Pancreas (tissue), 10 donors: ENCODE results near the gene SEMA4G. TPM values are rescaled to one million over a fixed set of nuclear protein-coding genes. Genes with fewer than 3 reads are reported as not detected.

ENCODE experiments used
- ATAC-seq, 4 donors: fragments of 200-7000 bp; cut with Tn5 transposase; one replicate each; pipeline versions ENCODE4 v1.8.0 to v1.9.1; 2020; ENCODE audit warnings: mild to moderate bottlenecking in 4 of 4, moderate library complexity in 4 of 4
- DNase-seq, 6 donors: peaks; one replicate each; pipeline ENCODE4 v3.0.0-alpha.2; 2020
- FAIRE-seq: peaks from 2 replicates; lab custom pipeline; 2012; peaks lifted over from hg19 to GRCh38; lab: Jason Lieb, UNC
- H3K27ac ChIP-seq, 4 donors: fragments of 200-600 bp; sonication (generic); 1 replicate in 3 of 4; 2 replicates in 1 of 4; pipeline versions ENCODE4 v1.5.0 to v1.8.0; 2020
- H3K27me3 ChIP-seq, 4 donors: fragments of 200-600 bp; one replicate each; pipeline ENCODE4 v1.8.0; 2021
- H3K36me3 ChIP-seq, 3 donors: fragments of 200-600 bp; sonication (generic) in 1 of 3; one replicate each; pipeline versions ENCODE4 v1.5.0 to v1.8.0; 2020 to 2021
- H3K4me1 ChIP-seq, 3 donors: fragments of 200-600 bp; one replicate each; pipeline ENCODE4 v1.8.0; 2021
- H3K4me3 ChIP-seq, 4 donors: fragments of 200-600 bp; sonication (generic) in 2 of 4; one replicate each; pipeline versions ENCODE4 v1.5.0 to v1.8.0; 2020 to 2021
- H3K9me3 ChIP-seq, 4 donors: fragments of 200-600 bp; one replicate each; pipeline ENCODE4 v1.8.0; 2021
- WGBS, 2 donors: extraction: QIAGEN DNeasy Blood & Tissue Kit; methylation state at CpG; one replicate each; pipeline ENCODE4 v1.1.7; 2013; 5-methylcytosine and 5-hydroxymethylcytosine counted together
- intact Hi-C, 3 donors: fragments of 100-400 bp; cut with DNase I; formaldehyde crosslinking; loops; one replicate each; pipeline versions ENCODE4 v1.11.1 to v1.14.2; 2022
- polyA plus RNA-seq, 2 donors: library from polyadenylated mRNA; stranded (reverse); fragments of 200-250 nt; gene quantifications; one replicate each; pipeline ENCODE4 v1.2.3, GENCODE V29; 2013
- total RNA-seq, 6 donors: library from RNA; stranded (reverse); fragmentation: NEBNext Ultra II Directional in 4 of 6; extraction: Animal tissue kit (Norgen Biotek cat#: 25700) in 4 of 6; gene quantifications; one replicate each; pipeline versions ENCODE4 v1.2.1 to v1.2.4, GENCODE V29; 2021 to 2023
- TF ChIP-seq, protein P1 (sequence below), 4 donors: fragments of 200-600 bp; sonication (generic) in 3 of 4; IDR thresholded peaks; one replicate each; pipeline versions ENCODE4 v1.5.0 to v1.8.0; 2021; ENCODE audit warnings: antibody characterized with exemption in 4 of 4
- donor health status: healthy with polysubstance abuse.
- donor health status: DM: no; HTN: no; CAD: no; lungs with moderate emphysema.
- donor health status: DM: no; HTN: no; CAD: no.
- donor health status: control.
- donor health status: control.
- donor health status: Bipolar disorder and iron deficiency.
- donor health status: DM: yes; HTN: yes; CAD: no.
- donor health status: DM: no; HTN: no; CAD: no.
- donor health status: DM: no; HTN: no; CAD: no.
- donor health status: DM: yes; HTN: yes; CAD: no.

Gene SEMA4G
- total and polyA plus RNA-seq, 8 donors: 8.7 to 36.4 (median 15.3) TPM

DNA sequence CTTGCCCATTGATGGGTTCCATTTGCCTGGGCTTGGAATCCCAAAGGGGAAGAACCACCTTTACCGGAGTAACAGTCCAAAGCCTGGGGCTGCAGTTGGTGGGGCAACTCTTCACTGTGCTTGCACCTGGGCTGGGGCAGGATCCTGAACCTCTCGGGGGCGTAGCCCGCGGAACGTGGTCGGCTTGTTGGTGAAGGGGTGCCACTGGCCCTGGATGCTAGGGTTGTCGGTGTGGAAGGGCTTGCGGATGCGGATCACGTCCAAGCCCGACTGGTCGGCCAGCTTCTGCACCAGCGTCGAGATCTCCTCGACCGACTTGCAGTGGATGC, 17.3 kb downstream of the SEMA4G start:
- Histone ChIP-seq H3K9me3 (no peaks in the 10 kb centered on the region), H3K36me3 (peaks cover 0 to 3% (median 0%) of the 10 kb centered on the region in 3 donors), H3K4me3 (peak overlapping the region; percentile 74 to 96 (median 84)), H3K4me1 (peaks cover 7 to 27% (median 14%) of the 10 kb centered on the region in 3 donors), H3K27ac (peak overlapping the region in 1 of 4 donors; percentile 62), H3K27me3 (no peaks in the 10 kb centered on the region)
- intact Hi-C loops: no loop called here
- WGBS, 2 donors: 5 to 6% methylated on average over 17 of the region's 17 CpGs
- ATAC-seq: peak in 2 of 4 donors; percentile 3 to 19
- FAIRE-seq: no peak
- TF ChIP-seq, protein P1, sequence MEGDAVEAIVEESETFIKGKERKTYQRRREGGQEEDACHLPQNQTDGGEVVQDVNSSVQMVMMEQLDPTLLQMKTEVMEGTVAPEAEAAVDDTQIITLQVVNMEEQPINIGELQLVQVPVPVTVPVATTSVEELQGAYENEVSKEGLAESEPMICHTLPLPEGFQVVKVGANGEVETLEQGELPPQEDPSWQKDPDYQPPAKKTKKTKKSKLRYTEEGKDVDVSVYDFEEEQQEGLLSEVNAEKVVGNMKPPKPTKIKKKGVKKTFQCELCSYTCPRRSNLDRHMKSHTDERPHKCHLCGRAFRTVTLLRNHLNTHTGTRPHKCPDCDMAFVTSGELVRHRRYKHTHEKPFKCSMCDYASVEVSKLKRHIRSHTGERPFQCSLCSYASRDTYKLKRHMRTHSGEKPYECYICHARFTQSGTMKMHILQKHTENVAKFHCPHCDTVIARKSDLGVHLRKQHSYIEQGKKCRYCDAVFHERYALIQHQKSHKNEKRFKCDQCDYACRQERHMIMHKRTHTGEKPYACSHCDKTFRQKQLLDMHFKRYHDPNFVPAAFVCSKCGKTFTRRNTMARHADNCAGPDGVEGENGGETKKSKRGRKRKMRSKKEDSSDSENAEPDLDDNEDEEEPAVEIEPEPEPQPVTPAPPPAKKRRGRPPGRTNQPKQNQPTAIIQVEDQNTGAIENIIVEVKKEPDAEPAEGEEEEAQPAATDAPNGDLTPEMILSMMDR (IDR thresholded peaks at IDR 0.05): no peak
- DNase-seq: no peak

- TF ChIP-seq, protein P1 (IDR thresholded peaks at IDR 0.05): no peak
- intact Hi-C loops: no loop called here
- peak within 1 kb of the TSS; percentile 74 to 96 (median 84) for H3K4me3 ChIP-seq
- H3K27me3 ChIP-seq: no peaks in the 10 kb centered on the region
- no peaks in the 10 kb centered on the region for H3K9me3 ChIP-seq
- peaks cover 7 to 27% (median 14%) of the 10 kb centered on the region in 3 donors for H3K4me1 ChIP-seq
- peaks cover 0 to 3% (median 0%) of the 10 kb centered on the region in 3 donors for H3K36me3 ChIP-seq
- WGBS, 2 donors: 1% methylated on average over 72 to 75 of the region's 75 CpGs
- FAIRE-seq (no peak), ATAC-seq (peak; percentile 87 to 96 (median 94)), DNase-seq (peak; percentile 76 to 92 (median 86))
- peak within 1 kb of the TSS; percentile 35 to 72 (median 66) for H3K27ac ChIP-seq
These were observed 17.8 kb downstream of the SEMA4G start, which contains the start of the genes MRPL43 and TWNK for GRCh38 chr10:100986952-100987684. Gene MRPL43, minus strand, starts transcription at chr10:100987497. Its CDS starts 54 bp downstream, at chr10:100987443. Gene TWNK, plus strand, starts transcription at chr10:100987543. Its CDS starts 668 bp downstream, at chr10:100988211.

- H3K36me3 ChIP-seq: peaks cover 0 to 3% (median 0%) of the 10 kb centered on the region in 3 donors
- H3K4me1 ChIP-seq: peaks cover 7 to 27% (median 14%) of the 10 kb centered on the region in 3 donors
- H3K4me3 ChIP-seq: peak overlapping the region; percentile 74 to 96 (median 84)
- FAIRE-seq (no peak), DNase-seq (no peak), ATAC-seq (no peak)
- TF ChIP-seq, protein P1 (IDR thresholded peaks at IDR 0.05): no peak
- peak overlapping the region in 2 of 4 donors; percentile 35 to 70 for H3K27ac ChIP-seq
- H3K27me3 ChIP-seq: no peaks in the 10 kb centered on the region
- no peaks in the 10 kb centered on the region for H3K9me3 ChIP-seq
- WGBS, 2 donors: 2 to 4% methylated on average over 15 of the region's 15 CpGs
- intact Hi-C loops: no loop called here
These were observed 18.4 kb downstream of the SEMA4G start for GRCh38 chr10:100987685-100988049.

GRCh38 chr10:100988166-100988565, 18.9 kb downstream of the SEMA4G start:
- Histone ChIP-seq H3K27ac (no peak overlapping the region), H3K36me3 (peaks cover 0 to 3% (median 0%) of the 10 kb centered on the region in 3 donors)
- peak in 2 of 6 donors; percentile 31 to 37 for DNase-seq

More at GRCh38 chr10:100988166-100988565, 18.9 kb downstream of the SEMA4G start:
- intact Hi-C loops: no loop called here
- Histone ChIP-seq H3K4me1 (peaks cover 7 to 27% (median 14%) of the 10 kb centered on the region in 3 donors), H3K9me3 (no peaks in the 10 kb centered on the region), H3K27me3 (no peaks in the 10 kb centered on the region), H3K4me3 (peak overlapping the region; percentile 74 to 96 (median 84))
- ATAC-seq: no peak
- 53 to 58% methylated on average over 10 of the region's 10 CpGs for WGBS, 2 donors
- no peak for FAIRE-seq
- TF ChIP-seq, protein P1 (IDR thresholded peaks at IDR 0.05): no peak
